ENCODE results near the gene CBX4.

The CBX4 gene

DNA sequence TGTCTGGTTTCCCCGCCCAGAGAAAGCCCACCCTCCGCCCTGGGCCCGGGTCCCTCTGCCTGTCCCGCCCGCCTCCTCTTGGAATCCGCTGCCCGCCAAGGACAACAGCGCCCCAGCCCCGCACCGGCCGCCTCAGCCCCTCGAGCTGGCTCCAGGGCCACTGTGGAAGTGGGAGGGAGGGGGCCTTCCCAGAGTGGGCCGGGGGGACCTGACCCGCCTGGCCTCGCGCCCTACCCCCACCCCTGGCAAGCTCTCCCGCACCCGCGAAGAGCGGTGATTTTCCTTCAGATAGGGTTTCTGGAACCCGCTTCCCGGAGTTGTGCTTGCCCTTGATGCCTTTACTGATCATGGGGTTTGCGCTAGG is 40.1 kb downstream of the CBX4 start:
- DNase-seq = no peak

GRCh38 chr17:79798299-79799173 is 40.7 kb downstream of the CBX4 start:
- DNase-seq = no peak

- no peak for DNase-seq
These were observed 41.5 kb downstream of the CBX4 start for GRCh38 chr17:79797492-79798298.

DNA sequence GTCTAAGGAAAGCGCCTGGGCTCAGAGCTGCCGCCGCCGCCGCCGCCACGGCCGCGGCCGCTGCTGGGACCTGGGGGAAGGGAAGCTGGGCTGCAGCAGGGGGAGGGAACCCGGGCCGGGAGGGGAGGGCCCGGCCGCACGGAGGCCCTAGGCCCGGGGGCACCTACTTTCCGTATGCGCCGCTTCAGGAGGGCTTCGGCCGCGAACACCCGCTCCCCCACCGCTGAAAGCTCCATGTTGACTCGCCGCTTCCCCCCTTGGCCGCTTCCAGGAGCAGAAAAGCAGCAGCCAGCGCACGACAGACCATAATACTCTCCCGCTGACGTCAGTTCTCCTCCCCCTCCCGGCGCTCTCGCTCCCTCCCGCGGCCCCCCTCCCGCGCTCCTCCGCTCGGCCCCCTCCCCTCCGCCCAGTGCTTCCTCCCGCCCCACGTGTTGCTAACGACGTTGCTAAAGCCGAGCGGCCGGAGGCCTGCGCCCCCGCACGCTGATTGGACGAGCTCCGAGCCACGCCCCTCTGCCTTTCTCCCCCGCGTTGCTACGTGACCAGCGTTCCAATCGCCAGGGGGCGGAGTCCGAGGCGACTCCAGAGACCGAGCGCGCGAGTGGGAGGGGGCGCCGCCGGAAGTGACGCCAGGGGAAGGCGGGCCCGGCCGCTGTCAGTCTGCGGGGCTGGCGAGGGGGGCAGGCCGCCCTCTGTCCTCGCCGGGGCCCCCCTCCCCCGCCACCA is 42.3 kb downstream of the CBX4 start, which contains the start of gene CBX8:
CBX8 (minus strand) TSS at position 315 of the 729 bp plus-strand sequence; CDS start at position 236, 79 bp downstream.
- peak; percentile 100 for DNase-seq

DNA sequence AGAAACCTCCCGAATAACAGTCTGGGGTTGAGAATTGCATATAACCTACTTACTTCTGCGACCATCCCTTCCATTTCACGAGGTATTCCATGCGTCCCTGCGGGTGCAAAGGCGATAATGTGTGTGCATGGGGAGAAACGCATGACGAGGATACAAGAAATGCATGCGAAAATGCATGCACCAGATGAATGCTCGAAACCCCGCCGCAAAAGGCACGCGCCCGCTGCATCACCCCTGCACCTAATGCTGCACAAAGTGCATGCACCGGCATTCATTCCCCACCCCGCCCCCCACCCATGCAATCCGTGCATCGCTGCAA is 42.8 kb downstream of the CBX4 start:
- no peak for DNase-seq

DNA sequence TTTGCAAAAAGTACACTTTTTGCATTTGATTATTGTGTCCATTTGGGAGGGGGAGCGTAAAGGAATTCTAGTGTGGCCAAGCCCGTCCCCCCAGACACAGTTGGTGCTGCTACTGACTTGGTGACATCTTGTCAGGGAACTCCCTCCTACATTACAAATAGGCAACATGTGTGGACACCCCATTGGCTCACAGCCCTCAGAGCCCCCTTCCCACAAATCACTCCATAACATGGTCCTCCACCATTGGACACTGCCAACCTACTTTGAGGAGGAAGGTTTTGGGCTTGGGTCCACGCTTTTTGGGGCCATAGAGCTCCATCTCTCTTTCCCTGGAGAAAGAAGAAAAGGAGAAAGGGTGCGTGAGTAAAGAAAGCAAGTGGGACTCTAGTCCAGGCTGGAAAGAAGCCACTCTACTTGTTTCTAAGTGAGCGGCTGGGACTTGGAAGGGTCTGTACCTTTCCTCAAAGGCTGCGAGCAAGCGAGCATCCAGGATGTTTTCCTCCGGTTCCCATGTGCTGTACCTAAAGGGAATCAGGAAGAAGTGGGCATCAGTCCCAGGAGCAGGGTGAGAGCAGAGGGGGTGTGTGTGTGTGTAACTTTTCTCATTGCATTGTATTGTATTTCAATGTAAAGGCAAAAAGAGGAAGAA is 43.3 kb downstream of the CBX4 start:
- DNase-seq = no peak

DNA sequence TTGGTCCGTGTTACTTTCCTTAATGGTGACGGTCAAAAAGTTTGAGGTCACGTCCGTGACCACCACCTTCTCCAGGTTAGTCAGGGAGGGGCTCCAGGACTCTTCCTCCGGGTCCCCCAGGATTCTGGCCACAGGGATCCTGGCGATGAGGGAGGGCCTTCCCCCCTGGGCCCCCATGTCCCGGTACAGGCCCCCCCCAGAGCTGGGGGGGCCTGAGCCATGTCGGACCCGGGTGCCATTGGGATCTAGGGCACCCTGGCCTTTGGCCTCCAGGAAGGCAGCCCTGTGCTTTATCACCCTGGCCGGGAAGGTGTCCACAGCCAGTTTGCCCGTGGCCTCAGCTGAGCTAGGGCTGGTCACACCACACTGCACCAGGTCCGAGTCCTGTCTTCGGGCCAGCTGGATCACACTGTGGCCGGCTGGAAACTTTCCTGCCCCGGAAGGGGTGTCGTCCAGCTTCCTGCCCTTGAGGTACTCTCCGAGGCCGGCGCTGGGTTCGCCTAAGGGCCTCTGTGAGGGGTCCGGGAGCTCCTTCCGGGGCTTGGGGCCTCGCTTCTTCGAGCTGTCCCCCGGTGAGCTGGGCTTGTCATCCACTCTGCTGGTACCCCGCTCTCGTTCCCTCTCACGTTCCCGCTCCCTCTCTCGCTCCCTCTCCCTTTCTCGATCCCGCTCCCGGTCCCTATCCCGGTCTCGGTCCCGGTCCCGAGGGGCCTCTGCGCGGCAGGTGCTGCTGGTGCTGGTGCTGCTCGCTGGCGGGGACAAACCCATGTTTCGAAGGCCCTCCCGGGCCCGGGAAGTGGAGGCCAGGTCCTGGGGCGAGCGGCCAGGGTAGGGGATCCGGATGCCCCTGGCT is 44.4 kb downstream of the CBX4 start:
- no peak for DNase-seq

DNA sequence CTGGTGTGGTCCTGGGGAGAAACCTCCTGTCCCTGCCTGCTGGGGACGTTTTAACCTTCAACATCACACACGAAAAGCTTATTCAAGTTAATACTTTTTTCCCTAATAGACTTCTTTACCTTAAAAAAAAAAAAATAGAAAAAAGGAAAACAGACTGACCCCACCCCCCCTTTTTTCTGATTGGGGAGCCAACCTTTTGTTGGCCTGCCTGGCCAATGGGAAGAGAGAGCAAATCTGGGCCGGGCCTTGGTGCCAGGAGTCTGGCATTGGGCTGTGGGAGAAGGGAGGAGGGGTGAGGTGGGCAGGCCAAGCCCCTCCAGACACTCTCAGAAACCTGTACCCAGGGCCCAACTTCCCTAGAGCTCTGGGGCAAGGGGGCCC is 45.3 kb downstream of the CBX4 start:
- DNase-seq = no peak

DNA sequence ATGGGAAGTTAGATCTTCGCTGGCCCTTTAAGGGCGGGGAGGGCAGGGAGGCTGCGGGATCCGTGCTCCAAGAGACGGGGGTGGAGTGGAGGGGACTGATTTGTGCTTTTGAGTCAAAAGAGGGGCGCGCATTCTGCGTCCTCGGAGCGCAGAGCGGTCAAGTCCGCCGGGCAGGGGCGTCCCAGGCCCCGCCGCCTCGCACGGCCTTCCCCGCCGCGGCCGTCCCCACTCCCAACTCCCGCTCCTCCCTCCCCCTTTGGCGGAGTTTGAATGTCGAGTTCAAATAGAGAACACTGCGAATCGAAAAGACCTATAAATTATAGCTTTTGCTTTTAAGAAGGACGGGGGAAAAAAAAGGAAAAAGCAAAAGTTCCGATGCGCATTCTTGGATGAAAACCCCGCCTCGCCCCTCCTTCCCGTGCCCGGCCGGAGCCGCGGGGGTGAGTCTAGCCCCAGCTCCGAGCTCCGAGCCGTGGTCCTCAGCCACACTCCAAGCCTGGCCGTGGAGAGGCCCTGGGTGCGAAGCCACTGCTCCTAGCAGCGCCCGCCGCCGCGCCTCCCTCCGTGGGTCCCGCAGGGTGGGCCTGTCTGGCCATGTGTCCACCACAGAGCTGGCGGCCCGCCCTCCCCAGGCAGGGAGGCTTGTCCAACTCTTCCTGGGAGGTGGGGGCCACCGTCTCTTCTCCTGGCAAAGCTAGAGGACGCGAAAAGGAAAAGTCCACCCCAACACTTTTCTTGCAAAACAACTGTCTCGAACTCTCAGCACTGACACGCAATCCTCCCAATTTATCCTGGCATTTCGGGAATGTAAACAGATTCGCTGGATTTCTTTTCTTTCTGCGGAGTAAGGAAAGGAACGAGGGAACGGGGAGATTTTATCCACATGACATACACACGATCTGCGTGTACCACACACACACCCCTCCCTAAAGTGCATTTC is 46.0 kb downstream of the CBX4 start:
- no peak for DNase-seq

- no peak for DNase-seq
These were observed 46.8 kb downstream of the CBX4 start for GRCh38 chr17:79792341-79792871.

DNA sequence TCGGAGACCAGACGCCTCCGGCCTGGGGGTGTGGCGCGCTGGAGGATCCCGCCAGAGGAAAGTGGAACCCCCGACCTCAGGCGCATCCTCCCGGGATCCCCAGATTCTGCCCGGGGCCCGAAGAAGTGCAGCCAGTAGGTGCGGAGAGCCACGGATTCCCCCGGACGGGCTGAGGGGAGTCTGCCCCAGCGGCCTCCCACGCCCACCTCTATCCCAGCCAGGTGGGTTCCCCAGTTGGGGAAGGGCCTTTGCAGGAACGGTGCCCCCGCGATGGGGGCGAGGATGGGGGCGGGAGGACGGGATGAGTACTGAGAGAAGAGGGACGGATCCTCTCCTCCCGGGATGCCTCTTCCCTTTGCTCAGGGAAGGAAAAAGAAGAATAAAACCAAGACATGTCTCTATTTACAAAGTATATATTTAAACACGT is 47.5 kb downstream of the CBX4 start:
- DNase-seq = no peak

- DNase-seq = no peak
These were observed 48.2 kb downstream of the CBX4 start for GRCh38 chr17:79790805-79791734.

GRCh38 chr17:79789943-79790804 is 49.1 kb downstream of the CBX4 start:
- DNase-seq = no peak

- no peak for DNase-seq
These were observed 50.0 kb downstream of the CBX4 start for GRCh38 chr17:79788989-79789942.

- DNase-seq = no peak
These were observed 50.8 kb downstream of the CBX4 start for GRCh38 chr17:79788455-79788854.

DNA sequence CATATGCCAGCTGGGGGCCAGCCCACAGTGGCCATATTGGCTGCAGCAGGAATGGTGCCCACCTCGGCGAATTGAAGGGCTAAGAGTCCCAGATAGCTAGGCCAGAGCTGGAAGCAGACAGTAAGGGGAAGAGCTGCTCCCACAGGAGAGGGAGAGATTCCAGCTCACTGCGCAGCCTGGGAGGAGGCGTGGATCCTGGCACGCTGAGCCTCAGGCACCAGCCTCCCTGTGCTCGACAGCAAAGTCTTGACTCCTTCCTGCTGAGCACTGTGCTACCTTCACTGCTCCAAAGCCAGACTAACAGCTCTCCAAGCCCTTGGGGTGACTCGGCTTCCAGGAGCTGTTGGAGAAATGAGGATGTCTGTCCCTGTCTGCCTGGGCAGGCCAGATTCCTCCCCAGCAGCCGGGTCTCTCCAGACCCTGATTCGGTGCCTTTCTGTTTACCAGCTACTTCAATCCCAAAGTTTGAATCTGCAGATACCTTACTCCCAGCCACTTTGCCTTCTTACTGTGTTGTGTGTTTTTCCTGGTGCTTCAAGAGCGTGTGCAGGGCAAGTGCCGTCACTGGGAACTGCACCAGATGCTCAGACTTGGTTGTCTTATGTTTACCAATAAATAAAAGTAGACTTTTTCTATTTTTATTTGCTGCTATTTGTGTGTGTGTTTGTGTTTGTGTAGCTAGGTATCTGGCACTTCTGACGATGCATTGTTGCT is 52.2 kb downstream of the CBX4 start:
- no peak for DNase-seq
